Neutrophil (primary cell): ENCODE measurements around the gene CEBPG.

Experiments
- H3K27ac ChIP-seq: fragments of 200-600 bp; sonication (generic); 2 replicates; pipeline ENCODE4 v1.5.1; 2016; ENCODE audit warnings: mild to moderate bottlenecking, moderate library complexity
- H3K27me3 ChIP-seq: fragments of 200-600 bp; sonication (generic); 2 replicates; pipeline ENCODE4 v1.6.0; 2016; ENCODE audit warnings: mild to moderate bottlenecking
- H3K36me3 ChIP-seq: fragments of 200-600 bp; sonication (generic); 2 replicates; pipeline ENCODE4 v1.5.1; 2017
- H3K4me1 ChIP-seq, 2 experiments: fragments of 200-600 bp in 1 of 2; sonication (generic) in 1 of 2; 1 replicate in 1 of 2; 2 replicates in 1 of 2; pipeline versions ENCODE4 v1.5.1 to v1.6.1; 2013 to 2016; ENCODE audit warnings: low read depth in 1 of 2, low read length in 1 of 2, mild to moderate bottlenecking in 1 of 2, moderate library complexity in 1 of 2; ENCODE audit not compliant: control insufficient read depth in 1 of 2, insufficient read depth in 1 of 2
- H3K4me3 ChIP-seq, 2 experiments: fragments of 200-600 bp in 1 of 2; sonication (generic) in 1 of 2; 1 replicate in 1 of 2; 2 replicates in 1 of 2; pipeline ENCODE4 v1.5.1; 2013 to 2016; ENCODE audit warnings: low read depth in 1 of 2, low read length in 1 of 2, mild to moderate bottlenecking in 1 of 2, moderate library complexity in 1 of 2
- H3K9me3 ChIP-seq: fragments of 200-600 bp; sonication (generic); 2 replicates; pipeline ENCODE4 v1.5.1; 2016
- TF ChIP-seq, protein P1 (sequence below): fragments of 200-600 bp; sonication (generic); IDR thresholded peaks from 2 replicates; pipeline ENCODE4 v1.5.1; 2016; ENCODE audit warnings: antibody characterized with exemption

CEBPG gene

DNA sequence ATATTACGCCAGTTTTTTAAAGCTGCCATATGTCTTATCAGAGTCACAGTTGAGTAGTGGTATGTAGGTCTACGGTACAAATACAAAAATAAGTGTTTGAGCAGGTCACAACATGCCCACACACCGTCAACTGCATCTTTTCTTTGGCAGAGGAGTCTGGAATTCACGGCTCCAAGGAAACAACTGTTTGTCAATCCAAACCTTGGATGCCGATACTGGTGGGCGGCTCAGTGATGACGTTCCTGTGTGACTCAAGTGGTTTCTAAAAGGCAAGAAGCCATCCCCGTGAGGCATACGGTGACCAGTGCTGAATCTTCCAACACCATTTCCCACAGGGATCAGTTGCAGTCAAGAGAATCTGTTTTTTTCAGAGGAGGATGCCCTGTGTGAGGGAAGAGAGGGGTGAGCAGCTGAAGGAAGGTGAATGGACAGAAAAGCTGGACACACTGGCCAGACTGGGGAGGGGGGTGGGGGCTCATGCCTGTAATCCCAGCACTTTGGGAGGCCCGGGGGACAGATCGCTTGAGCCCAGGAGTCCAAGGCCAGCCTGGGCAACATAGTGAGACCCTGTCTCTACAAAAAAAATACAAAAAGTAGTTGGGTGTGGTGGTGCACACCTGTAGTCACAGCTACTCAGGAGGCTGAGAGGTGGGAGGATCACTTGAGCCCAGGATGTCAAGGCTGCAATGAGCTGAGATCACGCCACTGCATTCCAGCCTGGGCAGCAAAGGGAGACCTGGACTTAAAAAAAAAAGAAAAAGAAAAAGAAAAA is 22.8 kb upstream of the CEBPG start:
- Histone ChIP-seq H3K4me3 (no peak overlapping the region), H3K9me3 (no peaks in the 10 kb centered on the region), H3K36me3 (no peaks in the 10 kb centered on the region), H3K27ac (no peak overlapping the region), H3K27me3 (peaks cover 53% of the 10 kb centered on the region), H3K4me1 (no peaks in the 10 kb centered on the region)
- TF ChIP-seq, protein P1, sequence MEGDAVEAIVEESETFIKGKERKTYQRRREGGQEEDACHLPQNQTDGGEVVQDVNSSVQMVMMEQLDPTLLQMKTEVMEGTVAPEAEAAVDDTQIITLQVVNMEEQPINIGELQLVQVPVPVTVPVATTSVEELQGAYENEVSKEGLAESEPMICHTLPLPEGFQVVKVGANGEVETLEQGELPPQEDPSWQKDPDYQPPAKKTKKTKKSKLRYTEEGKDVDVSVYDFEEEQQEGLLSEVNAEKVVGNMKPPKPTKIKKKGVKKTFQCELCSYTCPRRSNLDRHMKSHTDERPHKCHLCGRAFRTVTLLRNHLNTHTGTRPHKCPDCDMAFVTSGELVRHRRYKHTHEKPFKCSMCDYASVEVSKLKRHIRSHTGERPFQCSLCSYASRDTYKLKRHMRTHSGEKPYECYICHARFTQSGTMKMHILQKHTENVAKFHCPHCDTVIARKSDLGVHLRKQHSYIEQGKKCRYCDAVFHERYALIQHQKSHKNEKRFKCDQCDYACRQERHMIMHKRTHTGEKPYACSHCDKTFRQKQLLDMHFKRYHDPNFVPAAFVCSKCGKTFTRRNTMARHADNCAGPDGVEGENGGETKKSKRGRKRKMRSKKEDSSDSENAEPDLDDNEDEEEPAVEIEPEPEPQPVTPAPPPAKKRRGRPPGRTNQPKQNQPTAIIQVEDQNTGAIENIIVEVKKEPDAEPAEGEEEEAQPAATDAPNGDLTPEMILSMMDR = no peak

DNA sequence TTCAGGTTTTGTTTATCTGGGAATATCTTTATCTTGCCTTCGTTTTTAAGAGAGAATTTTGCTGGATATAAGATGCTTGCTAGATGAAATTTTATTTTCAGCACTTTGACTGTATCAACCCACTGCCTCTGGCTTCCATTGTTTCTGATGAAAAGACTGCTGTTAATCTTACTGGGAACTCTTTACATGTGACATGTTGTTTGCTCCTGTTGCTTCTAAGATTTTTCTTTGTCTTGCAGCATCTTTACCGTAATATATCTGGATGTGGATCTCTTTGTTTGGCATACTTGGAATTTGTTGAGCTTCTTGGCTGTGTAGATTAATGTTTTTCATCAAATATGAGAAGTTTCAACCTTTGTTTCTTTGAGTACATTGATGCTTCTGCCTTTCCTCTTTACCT is 18.0 kb upstream of the CEBPG start:
- Histone ChIP-seq H3K27ac (no peak overlapping the region), H3K4me3 (no peak overlapping the region), H3K27me3 (peaks cover 8% of the 10 kb centered on the region), H3K9me3 (no peaks in the 10 kb centered on the region), H3K36me3 (no peaks in the 10 kb centered on the region), H3K4me1 (no peaks in the 10 kb centered on the region)
- TF ChIP-seq, protein P1 = no peak

DNA sequence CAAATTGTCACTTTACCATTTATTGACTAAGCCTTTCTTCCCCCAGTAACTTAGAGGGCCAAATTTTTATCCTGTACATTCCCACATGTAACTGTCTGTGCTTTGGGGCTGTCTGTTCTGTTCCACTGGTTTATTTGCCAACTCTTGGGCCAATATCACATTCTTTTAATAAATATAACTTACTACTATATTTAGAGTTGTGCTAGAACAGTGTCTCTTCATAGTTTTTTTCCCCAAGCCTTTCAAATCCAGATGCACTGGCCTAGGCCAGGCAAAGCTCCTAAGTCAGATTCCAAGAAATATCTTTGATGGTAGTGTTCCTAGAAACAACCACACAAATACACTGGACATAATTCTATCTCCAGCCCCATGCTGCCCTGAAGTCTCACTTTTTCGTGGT is 16.0 kb upstream of the CEBPG start:
- Histone ChIP-seq H3K36me3 (no peaks in the 10 kb centered on the region), H3K27ac (no peak overlapping the region), H3K4me1 (no peaks in the 10 kb centered on the region), H3K4me3 (no peak overlapping the region), H3K9me3 (no peaks in the 10 kb centered on the region), H3K27me3 (peaks cover 6% of the 10 kb centered on the region)
- TF ChIP-seq, protein P1 = no peak

DNA sequence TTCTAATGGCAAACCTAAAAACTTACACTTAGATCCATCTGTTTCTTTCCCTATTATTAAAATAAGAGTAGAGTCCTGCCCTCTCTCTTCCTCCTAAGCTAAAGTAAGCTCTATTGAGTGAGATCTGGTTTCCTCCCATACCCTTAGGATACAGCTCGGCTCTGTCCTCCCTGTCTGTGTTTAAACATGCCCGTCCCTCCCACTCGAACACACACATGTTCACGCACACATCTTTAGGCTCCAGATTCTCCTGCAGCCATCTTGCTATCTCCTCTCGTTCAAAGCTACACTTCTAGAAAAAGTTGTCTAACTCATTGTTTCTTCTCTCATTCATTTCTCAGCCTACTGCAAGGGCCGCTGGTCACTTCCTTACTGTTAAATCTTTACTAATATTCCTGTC is 15.1 kb upstream of the CEBPG start:
- no peak overlapping the region for H3K27ac ChIP-seq
- peaks cover 6% of the 10 kb centered on the region for H3K27me3 ChIP-seq
- H3K4me1 ChIP-seq = no peaks in the 10 kb centered on the region
- no peak overlapping the region for H3K4me3 ChIP-seq
- H3K36me3 ChIP-seq = no peaks in the 10 kb centered on the region
- no peaks in the 10 kb centered on the region for H3K9me3 ChIP-seq
- TF ChIP-seq, protein P1 = no peak

DNA sequence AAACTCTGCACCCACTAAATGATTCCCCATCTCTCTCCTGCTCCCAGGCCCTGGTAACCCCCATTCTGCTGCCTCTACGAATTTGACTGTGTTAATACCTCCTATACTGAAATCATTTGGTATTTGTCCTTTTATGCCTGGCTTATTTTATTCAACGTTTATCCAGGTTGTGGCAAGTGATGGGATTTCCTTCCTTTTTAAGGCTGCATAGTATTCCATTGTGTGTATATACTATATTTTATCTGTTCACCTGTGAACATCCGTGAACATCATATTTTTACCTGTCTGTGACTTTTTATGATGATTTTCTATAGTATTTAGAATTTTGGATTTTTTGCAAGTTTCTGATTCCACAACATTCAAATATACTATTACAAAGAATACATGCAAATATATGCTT is 13.9 kb upstream of the CEBPG start:
- H3K27me3 ChIP-seq = peaks cover 6% of the 10 kb centered on the region
- no peaks in the 10 kb centered on the region for H3K9me3 ChIP-seq
- H3K36me3 ChIP-seq = no peaks in the 10 kb centered on the region
- H3K4me1 ChIP-seq = no peaks in the 10 kb centered on the region
- H3K27ac ChIP-seq = no peak overlapping the region
- TF ChIP-seq, protein P1 = no peak
- no peak overlapping the region for H3K4me3 ChIP-seq
